Stimulated activated CD8-positive, alpha-beta memory T cell treated with anti-CD3 and anti-CD28 coated beads, Interleukin-4, amount 100 ng/mL, for 4 hours (primary cell): Measurements from ENCODE around the gene DNM1.

Experiments
- DNase-seq, 2 donors: peaks; one replicate each; pipeline ENCODE4 v3.0.0-alpha.2; 2020; ENCODE audit warnings: low read depth in 2 of 2, low spot score in 1 of 2

Gene DNM1

DNA sequence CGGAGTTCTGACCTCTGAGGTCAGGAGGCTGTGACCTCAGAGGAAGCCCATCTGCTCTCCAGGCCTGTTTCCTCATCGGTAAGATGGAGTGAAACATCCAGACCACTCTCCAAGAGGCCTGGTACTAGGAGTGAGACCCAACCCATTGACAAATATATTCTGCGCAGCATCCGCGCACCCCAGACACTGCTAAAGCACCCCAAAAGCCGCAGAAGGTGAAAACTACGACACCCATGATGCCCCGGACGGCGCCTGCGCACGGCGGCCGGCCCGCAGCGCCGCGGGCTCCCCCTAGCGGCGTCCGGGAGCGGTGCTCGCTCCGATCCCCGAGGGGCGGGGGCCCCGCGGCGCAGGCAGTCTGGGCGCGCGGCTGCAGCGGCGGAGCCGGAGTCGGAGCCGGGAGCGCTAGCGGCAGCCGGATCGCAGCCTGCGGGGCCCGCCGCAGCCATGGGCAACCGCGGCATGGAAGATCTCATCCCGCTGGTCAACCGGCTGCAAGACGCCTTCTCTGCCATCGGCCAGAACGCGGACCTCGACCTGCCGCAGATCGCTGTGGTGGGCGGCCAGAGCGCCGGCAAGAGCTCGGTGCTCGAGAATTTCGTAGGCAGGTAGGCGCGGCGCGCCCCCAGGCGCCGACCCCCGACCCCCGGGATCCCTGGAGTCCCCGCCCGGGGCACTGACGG lies at the start of gene DNM1:
DNM1 (plus strand) TSS at position 356 of the 683 bp plus-strand sequence; CDS start at position 448, 92 bp downstream.
- peak in 1 of 2 donors; percentile 22 for DNase-seq

DNA sequence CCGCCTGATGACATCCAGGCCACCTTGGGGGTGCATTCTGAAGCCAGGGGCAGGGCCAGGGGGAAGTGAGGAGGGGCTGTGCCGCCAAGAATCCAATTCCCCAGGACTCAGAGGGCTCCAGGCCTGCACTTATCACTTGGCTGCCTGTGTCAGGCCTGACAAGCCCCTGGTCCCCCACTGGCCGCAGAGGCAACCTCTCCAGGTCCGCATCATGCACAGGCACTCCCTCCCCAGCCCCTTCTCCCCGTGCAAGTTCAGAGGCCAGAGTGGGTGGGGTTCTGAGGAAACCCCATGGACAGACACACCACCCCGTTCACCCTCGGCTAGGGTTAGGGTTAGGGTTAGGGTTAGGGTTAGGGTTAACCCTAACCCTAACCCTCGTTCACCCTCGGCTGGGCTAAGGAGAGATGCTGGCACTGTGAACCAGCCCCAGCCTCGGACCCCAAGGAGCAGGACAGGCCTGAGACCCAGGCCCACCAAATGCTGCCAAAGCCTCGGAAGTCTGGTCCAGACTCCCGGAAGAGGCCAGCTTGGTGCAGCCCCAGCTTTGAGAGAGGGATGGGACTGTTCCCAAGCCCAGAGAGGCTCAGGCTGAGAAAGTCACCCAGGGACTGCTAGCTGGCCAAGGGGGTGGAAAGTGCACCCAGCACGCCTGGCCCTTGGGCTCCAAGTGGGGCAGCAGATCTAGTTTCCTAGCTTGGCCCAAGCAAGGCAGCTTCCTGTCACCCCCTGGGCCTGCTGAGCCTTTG lies 49.1 kb upstream of the DNM1 start:
- DNase-seq = no peak

GRCh38 chr9:128155736-128156500 lies 47.3 kb upstream of the DNM1 start:
- no peak for DNase-seq

DNA sequence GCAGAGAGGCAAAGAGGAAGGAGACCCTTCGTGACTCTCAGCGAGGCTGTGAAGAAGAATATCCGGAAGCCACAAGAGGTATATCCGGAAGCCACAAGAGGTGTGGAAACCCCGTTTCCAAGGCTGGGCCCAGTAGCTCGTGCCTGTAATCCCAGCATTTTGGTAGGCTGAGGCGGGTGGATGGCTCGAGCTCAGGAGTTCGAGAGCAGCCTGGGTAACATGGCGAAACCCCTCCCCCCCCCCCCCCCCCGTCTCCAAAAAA lies 43.7 kb upstream of the DNM1 start:
- DNase-seq = peak in 1 of 2 donors; percentile 9

DNA sequence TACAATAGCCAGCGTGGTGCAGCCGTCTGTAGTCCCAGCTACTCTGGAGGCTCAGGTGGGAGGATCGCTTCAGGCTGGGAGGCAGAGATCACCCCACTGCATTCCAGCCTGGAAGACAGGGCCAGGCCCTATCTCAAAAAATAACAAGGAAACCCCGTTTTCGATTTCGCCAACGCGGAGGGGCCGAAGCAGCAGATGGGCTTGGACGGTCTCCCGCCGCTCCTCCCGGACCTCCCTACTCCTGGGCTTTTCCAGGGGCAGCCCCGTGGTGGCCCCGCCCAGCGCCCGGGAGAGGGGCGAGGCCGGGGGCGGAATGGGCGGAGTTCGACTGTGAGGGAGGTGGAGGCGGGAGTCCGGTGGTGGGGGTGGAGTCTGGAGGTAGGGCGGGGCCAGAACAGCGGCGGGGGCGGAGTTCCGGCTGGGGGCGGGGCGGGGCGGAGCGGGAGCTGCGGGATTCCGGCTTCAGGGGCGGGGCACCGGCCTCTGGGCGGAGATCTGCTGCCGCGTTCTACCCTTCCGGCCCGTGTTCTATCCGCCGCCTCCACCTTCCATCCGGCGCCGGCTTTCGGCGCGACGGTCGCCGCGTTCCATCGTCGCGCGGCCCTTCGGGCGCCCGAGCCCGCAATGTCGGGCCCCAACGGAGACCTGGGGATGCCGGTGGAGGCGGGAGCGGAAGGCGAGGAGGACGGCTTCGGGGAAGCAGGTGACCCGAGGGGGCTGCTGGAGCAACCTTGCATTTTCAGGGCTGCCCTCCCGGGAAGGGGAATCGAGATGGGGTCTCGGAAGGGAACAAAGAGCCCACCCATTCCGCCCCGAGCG lies 43.2 kb upstream of the DNM1 start, which contains the start of gene BBLN:
BBLN (plus strand) TSS at position 482 of the 819 bp plus-strand sequence; CDS start at position 625, 143 bp downstream.
- DNase-seq = peak; percentile 80 to 84

GRCh38 chr9:128160603-128160987 lies 42.6 kb upstream of the DNM1 start:
- DNase-seq = peak; percentile 25 to 56

DNA sequence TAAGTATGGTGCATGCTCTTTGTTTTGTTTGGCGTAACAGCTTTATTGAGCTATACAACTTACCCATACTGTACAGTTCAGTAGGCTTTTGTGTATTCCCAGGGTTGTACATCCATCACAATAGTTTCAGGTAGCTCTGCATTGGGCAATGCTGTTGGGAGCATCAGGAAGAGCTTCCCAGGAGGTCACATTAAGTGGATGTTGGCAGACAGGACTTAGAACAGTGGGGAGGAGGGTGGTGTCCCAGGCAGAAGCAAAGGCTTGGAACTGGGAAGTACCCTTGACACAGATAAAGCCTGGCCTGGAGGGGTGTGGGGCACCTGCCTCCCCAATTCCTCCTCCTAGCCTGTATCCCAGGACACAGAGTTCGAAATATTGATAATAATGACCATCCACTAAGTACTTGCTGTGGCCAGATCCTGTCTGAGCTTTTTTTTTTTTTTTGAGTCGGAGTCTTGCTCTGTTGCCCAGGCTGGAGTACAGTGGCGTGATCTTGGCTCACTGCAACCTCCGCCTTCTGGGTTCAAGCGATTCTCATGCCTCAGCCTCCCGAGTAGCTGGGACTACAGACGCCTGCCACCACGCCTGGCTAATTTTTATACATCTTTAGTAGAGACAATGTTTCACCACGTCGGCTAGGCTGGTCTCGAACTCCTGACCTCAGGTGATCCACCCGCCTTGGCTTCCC lies 41.8 kb upstream of the DNM1 start:
- DNase-seq = no peak

GRCh38 chr9:128162215-128163026 lies 40.8 kb upstream of the DNM1 start:
- DNase-seq = no peak

DNA sequence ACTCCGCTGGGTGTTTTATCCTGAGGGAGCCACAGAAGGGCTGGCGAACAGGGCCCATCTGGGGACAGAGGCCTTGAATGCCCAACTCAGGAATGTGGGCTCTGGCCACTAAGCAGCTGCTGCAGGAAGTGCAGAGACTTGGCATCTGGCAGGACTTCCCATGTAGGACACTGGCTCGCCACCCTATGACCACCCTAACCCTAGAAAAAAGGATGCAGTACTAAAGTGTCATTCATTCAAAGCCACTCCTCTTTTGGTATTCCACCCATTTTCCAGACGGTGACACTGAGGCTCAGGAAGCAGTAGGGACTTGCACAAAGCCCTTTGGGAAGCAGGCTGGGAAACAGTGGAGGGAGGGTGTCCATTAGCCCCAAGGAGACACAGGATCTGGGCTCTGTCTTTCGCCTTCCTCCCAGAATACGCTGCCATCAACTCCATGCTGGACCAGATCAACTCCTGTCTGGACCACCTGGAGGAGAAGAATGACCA lies 40.1 kb upstream of the DNM1 start:
- DNase-seq = no peak

DNA sequence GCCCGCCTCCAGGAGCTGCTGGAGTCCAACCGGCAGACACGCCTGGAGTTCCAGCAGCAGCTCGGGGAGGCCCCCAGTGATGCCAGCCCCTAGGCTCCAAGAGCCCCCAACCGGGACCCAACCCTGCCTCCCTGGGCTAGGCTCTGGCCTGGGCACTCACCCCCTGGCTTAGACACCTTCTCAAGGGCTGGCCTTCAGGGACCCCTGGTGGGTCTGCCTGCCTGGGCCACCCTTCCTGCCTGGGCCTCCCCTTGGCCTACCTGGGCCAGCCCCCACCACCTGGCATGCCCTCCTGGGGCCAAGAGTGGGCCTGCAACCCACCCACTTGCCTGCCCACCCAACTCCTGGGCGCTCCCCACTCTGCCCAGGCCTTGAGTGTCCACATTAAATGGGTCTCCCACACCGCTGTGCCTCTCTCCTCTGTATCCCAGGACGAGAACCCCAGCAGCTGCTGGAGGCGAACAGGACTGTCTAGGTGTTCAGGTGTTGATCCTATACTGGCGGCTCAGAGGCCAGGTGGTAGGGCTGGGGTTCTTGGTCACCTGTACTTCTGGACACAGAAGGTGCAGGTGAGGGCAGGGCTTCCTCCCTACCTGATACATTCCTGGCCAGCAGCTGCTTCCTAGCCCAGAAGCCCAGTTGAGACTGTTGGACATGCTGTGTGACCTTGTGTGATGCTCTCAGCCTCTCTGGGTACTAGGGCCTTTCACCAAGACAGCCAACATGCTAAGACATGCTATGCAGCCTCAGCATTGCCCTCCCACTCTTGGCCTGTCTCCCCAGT lies 39.5 kb upstream of the DNM1 start:
- DNase-seq = no peak

DNA sequence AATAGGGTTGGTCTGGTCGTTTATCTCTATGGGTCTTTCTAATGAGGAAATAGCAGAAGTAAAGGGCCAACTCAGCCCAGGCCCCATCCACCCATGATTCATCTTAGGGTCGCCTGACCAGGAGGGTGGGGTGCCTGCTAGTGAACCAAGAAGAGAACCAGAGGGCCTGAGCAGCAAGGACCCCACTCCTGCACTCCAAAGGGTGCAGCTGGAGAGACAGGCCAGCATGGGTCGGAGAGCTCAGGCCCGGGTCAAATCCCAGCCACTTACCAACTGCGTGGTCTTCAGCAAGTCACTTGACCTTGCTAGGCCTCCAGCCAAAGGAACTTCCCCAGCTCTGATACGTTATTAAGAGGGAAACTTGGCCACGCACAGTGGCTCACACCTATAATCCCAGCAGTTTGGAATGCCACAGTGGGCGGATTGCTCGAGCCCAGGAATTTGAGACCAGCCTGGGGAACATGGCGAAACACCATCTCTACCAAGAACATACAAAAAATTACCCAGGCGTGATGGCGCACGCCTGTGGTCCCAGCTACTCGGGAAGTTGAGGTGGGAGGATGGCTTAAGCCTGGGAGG lies 38.8 kb upstream of the DNM1 start:
- no peak for DNase-seq

DNA sequence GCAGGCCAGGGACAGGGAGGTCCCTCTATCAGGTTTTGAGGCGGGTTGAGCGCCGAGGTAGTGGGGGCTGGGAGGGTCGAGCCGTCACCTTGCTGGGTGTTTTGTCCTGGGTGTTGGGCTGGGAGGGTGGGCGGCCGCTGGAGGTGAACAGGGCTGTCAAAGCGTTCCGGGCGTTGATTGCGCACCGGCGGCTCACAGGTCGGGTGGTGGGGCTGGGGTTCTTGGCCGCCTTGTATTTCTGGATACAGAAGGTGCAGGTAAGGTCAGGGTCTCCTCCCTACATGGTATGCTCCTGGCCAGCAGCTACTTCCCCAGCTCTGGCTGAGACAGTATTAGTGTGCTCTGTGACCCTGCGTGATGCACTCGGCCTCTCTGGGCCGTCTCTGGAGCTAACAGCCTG lies 37.0 kb upstream of the DNM1 start:
- DNase-seq = no peak

- no peak for DNase-seq
These were observed 36.0 kb upstream of the DNM1 start for GRCh38 chr9:128167209-128167608.

- no peak for DNase-seq
These were observed 34.4 kb upstream of the DNM1 start for GRCh38 chr9:128168731-128169308.

DNA sequence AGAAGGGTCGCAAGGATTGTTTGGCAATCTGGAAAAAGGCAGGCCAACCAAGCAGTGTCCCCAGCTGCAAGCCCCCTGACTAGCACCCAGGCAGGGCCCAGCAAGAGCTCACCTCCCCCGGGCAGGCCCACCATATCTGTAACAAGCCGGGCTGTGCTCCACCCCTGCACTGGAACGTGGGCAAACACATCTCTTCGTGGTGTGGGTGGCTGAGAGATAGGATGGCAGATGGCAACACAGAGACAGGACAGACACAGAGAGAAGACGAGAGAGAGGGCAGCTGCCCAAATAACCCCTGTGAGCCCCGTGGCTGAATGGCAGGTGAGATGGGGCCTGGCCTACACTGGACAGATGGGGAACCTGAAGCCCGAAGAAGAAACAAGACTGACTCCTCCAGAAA lies 33.7 kb upstream of the DNM1 start:
- DNase-seq = no peak

GRCh38 chr9:128169925-128170324 lies 33.3 kb upstream of the DNM1 start:
- DNase-seq = no peak

DNA sequence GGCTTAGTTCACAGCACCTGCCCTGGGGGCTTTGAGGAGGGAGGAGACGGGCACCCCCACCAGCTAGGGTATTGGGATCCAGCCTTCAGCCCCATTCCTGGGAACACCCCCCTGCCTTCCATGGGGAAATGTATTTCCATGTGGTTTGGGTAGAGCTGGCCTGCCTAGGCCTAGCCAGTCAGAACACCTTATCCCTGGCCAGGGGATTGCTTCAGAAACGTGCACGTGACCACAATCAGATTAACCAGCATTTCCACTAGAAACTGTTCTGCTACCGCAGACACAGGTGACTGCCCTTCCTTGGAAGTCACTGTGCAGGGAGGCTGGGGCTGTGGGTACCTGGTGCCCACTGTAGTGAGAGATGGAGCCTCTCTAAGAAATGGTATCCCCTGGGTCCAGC lies 29.1 kb upstream of the DNM1 start:
- no peak for DNase-seq

- DNase-seq = no peak
These were observed 28.0 kb upstream of the DNM1 start for GRCh38 chr9:128175102-128175563.
